Nephron progenitor cell (in vitro differentiated cells): Measurements from ENCODE around the gene PITPNB.

ENCODE experiments used
- DNase-seq: peaks from one replicate; pipeline ENCODE4 v3.0.0; 2021
- H3K27ac Mint-ChIP-seq: 2 replicates; pipeline ENCODE4 v1.8.0; 2021; ENCODE audit warnings: mild to moderate bottlenecking, moderate library complexity, mixed read lengths
- H3K27me3 Mint-ChIP-seq: 2 replicates; pipeline ENCODE4 v1.8.0; 2021; ENCODE audit warnings: mild to moderate bottlenecking, low read depth, mixed read lengths; ENCODE audit not compliant: poor library complexity
- H3K36me3 Mint-ChIP-seq: 2 replicates; pipeline ENCODE4 v1.8.0; 2021; ENCODE audit warnings: low read depth, mixed read lengths
- H3K4me1 Mint-ChIP-seq: 2 replicates; pipeline ENCODE4 v1.8.0; 2021; ENCODE audit warnings: mixed read lengths
- H3K4me3 Mint-ChIP-seq: 2 replicates; pipeline ENCODE4 v1.8.0; 2021; ENCODE audit warnings: mild to moderate bottlenecking, moderate library complexity, mixed read lengths
- H3K9me3 Mint-ChIP-seq: 2 replicates; pipeline ENCODE4 v1.8.0; 2021; ENCODE audit warnings: mild to moderate bottlenecking, moderate library complexity, mixed read lengths
- CTCF ChIP-seq: fragments of 200-600 bp; sonication (generic); IDR thresholded peaks from 2 replicates; pipeline ENCODE4 v1.5.0; 2021; ENCODE audit warnings: antibody characterized with exemption

PITPNB gene

GRCh38 chr22:27802346-27803073, 116.5 kb downstream of the PITPNB start:
- TF ChIP-seq CTCF: no peak
- Mint-ChIP-seq H3K9me3 (no peaks in the 10 kb centered on the region), H3K27ac (no peak overlapping the region), H3K4me1 (peaks cover 34% of the 10 kb centered on the region), H3K36me3 (no peaks in the 10 kb centered on the region), H3K4me3 (peak overlapping the region; percentile 85), H3K27me3 (peaks cover 80% of the 10 kb centered on the region)
- DNase-seq: no peak
